ENCODE results near the gene MUC5B.

MUC5B gene

DNA sequence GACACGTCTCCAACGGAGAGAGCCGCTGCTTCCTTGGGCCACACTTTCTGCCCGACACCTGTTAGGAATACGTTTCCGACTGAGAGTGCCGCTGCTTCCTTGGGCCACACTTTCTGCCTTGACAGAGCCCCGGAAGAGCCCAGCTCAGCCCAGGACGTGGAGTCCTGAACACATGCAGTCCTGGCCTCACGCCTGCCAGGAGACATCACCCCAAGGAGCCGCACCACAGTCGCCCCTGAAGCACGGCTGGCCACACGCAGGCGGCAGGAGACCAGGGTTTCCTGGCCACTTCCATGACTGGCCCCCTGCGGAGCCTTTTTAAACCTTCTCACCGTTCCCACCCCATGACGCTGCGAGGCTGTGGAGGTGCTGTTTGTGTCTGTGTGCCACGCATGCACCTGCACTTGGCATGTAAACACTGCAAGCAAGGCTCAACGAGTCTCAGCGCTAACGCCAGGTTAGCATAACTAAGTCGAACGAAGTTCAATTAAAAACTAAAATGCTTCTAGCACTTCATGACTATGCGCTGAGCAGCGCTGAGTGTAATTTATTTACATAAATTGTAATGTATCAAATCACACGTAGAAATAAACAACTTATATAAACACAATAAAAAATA lies 77.8 kb downstream of the MUC5B start:
- no peak for DNase-seq (ENCODE audit: low spot score)

DNA sequence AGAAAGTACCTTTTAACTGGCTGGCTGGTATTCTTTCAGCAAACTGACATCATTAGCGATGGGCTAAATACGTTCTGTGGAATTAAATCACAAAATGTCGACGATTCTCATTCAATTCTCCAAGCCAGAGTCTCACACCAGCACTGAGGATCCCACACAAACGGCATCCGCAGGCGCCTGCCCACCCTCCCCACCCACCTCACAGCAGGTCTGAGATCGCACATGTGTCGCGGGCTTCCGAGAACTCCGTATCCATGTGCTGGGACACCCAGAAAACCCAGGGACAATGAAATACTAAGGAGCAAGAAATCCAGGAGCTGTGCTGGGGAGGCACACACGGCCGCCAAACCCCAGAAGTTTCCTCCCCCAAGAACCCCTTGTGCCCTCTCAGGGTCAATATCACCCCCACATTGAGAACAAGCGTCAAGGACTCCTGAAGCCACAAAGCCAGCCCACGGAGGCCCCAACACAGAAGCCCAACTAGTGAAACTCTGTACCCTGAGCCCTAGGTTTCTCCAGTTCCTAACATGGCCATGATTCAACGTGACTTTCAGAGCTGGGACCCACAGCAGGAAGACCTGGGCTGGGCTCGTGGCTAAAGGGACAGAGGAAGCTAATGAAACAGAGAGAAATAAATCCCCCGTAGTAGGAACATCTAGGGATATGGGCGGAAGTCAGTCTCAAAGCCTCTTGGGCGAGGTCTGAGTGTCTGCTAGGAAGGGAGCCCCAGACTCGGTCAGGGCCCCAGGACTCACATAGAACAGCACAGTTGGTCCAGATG lies 78.5 kb downstream of the MUC5B start:
- no peak for DNase-seq (ENCODE audit: low spot score)

DNA sequence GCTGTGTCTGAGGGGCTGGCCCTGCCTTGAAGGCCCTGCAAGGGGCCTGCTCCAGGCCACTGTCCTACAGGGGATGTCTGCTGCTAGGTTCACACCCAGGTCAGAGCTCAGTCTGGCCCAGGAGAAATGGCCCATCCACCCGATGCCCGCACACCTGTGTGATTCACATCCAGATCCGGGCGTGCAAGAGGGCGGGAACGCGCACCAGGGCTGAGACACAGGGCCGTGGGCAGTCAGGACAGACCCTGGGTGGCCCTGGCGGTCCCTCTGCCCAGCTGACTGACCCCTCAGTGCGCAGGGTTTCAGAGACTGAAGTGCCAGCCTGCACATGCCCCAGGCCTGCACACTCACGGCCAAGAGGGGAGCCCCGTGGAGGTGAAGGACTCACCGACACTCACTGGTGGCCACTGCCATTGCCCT lies 79.2 kb downstream of the MUC5B start:
- no peak for DNase-seq (ENCODE audit: low spot score)

DNA sequence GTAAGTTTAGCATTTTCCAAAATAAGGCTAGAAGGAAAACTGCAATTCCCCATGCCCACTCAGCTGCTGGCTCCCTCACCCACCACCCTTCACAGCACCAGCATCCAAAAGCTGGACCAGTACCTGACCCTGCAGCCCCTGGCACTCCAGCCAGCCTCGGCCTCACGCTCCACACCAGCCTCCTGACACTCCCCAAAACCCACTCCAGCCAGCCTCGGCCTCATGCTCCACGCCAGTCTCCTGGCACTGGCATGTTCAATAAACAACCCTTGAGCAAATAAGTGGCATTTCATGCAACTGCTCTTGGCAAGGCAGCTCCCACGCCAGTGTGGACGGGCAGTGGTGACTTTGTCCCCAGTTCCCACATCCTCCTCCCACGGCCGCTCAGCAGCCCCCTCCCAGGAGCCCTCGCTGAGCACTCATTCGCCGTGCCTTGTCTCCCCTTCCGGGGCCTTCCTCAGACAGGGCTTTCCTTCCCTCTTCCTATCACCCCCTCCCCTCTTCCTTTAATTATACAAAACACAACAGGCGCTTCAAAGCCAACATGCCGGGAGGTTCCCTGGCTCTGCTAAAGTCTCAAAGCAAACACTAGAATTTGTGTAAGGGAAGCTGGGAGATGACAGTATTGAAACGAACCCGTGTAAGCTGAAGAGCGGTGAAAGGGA lies 79.7 kb downstream of the MUC5B start:
- DNase-seq (ENCODE audit: low spot score), result no peak

DNA sequence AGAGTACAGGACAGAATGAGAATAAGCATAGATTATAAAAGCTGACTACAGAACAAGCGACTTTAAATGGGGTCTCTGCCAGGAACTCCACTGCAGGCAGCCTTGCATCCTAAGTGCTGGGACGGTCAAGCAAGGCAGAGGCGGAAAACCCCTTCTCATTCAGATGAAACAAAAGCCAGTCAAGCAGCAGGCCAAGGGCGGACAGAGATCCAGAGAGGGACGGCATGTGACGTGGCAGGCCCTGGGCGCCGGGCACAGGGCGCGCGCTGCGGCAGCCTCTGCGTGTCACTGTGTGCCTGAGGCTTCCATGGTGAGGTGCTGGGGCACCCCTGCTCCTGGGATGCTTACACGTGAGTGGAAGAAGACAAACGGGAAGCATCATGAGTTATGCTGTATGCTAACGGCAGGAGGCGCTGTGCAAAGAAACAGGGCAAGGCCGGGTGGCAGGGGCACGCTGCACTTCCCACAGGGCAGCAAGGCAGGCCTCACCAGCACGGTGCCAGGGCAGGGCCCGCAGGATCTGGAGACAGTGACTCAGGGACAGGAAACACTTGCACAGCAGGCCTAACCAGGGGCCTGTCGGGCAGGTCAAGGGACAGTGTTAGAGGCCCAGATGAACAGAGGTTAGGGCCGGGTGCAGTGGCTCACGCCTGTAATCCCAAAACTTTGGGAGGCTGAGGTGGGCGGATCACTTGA lies 80.4 kb downstream of the MUC5B start:
- DNase-seq (ENCODE audit: low spot score), result no peak

DNA sequence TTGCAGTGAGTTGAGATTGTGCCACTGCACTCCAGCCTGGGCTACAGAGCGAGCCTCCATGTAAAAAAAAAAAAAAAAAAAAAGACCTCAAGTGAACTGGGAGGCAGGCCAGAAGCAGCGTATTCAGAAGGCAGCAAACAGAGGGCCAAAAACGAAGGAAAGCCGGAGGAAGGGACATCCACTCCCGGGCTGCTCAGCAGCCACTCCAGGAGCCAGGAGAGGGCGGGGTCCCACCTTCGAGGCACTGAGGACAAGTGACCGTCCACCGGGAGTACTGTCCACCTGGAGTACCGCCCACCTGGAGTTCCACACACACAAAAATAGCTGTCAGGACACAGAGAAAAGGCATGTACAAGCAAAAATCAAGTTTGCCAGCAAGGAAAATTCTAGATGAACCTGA lies 81.1 kb downstream of the MUC5B start:
- DNase-seq (ENCODE audit: low spot score), result no peak

DNA sequence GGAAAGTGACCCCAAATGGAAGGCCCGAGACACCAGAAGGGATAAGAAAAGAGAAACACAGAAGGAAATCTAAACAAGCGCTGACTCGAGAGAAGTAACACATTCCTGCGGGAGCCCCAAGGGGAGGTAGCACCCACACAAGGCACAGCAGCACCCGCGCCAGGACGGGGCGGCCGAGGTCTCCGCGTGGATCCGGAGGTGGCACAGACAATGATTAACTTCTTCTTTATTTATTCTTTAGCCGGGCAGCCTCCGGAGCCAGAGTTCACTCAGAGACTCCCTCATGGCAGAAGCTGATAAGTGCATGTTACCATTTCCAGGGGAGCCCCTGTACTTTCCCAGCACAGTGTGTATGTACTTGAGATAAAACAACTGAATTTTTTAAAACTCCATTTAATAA lies 81.5 kb downstream of the MUC5B start:
- DNase-seq (ENCODE audit: low spot score), result no peak

DNA sequence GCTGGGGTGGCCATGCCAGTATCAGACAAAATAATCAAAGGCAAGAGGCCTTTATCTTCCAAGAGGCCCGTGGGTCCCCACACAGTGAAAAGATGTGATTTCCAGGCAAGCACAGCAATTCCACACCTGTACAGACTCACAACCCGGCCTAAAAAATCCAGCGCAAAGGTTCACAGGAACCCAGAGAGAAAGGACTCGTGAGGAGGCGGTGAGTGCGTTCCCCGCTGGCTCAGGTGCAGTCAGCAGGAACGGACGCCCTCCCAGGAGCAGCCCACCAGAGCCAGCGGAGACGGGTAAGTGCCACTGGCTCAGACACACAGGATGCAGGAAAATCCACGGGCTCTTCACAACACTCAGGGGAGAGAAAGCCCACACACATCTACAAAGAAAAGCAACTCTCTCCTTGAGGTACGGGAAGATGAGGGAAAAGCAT lies 82.2 kb downstream of the MUC5B start:
- no peak for DNase-seq (ENCODE audit: low spot score)

DNA sequence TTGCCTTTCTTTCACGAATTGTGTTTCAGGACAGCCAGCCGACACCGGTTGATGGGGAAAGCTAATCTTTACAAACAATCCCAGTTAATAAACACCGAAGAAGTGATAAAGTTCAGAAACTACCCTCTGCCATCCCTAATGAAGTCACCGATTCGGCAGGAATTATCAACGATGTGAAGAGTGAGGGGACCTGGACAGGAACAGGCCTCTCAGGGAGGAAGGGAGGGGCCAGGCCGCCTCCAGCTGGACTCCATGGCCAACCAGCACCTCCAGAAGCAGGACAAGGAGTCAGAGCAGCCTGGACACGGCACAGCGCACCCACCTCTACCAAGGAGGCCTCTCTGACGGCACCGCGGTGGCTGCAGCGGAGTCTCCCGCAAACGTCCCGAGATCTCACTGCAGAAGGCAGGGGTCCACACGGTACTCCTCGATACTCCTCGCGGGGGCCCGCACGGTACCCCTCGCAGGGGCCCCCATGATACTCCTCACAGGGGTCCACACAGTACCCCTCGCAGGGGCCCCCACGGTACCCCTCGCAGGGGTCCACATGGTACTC lies 82.7 kb downstream of the MUC5B start:
- DNase-seq (ENCODE audit: low spot score), result no peak

DNA sequence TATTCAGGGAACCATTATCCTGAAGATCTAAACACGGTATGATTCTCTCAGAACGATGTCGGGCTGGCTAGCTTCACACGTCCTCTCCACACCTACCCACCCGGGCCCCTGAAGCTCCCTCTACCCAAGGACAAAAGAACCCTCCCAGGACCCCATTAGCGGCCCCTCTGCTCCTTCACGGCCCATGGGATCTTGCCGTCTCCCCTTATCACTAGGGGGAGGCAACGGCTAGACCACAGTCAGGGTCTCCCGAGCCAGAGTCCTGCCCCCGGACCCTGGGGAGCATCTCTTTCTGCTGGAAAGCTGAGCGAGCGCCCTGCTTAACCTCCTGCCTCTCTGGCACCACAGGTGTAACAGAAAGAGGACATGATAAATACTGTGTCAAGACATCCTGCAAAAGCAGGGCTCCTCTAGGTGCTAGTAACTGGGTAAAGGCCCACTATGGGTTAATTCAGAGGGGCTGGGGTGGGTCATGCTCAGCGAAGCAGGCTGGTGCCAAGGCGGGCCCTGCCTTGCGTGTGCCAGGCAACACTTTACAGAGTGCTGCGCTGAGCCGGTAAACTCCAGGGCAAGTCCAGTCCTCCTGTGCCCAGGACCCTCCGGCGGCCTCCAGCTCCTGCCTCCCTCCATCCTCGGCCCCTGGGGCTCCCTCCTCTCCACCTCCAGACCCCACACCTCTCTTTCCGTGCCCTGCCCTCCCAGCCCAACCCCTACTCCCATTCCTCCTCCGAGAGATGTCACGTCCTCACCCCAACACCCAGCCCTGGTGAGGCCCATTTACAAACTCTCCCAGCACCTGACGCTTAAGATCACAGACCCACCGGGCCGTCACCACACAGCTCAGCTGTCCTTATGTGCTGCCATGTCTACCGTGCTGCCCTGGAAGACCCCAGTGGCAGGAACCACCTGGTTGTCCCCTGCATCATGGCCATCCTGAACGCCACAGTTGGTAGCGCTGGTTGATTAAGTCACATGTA lies 83.6 kb downstream of the MUC5B start:
- no peak for DNase-seq (ENCODE audit: low spot score)

DNA sequence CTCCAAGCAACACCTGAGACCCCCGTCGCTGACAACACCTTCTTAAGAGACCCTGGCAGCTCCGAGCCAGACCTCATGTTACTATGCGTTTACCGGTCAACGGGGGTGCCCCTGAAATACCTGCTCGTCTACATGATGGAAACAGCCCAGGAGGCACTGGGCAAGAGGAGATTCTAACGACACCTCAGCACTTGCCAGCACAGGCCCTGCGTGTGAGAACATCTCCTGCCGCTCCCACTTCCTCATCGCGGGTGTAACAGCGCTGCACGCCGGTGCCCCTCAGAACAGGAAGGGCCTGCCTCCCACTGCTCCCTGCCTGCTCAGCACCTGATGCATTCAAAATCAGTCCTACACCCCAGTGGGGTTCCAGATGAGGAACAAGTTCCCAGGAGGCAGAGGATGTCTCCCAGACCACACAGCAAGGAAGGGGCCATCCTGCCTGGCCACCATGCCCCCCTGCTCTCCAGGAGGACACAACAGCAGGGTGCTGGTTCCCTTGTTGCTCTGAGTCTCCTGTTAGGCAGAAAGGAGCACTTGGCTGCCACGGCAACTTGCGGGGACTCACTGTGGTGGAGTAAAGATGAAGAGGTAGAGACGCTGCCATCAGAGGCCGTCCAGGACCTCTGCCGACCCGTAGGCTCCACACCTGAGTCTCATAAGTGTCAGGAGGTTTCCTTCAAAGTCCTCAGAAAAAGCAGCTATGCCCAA lies 84.5 kb downstream of the MUC5B start:
- DNase-seq (ENCODE audit: low spot score), result no peak

DNA sequence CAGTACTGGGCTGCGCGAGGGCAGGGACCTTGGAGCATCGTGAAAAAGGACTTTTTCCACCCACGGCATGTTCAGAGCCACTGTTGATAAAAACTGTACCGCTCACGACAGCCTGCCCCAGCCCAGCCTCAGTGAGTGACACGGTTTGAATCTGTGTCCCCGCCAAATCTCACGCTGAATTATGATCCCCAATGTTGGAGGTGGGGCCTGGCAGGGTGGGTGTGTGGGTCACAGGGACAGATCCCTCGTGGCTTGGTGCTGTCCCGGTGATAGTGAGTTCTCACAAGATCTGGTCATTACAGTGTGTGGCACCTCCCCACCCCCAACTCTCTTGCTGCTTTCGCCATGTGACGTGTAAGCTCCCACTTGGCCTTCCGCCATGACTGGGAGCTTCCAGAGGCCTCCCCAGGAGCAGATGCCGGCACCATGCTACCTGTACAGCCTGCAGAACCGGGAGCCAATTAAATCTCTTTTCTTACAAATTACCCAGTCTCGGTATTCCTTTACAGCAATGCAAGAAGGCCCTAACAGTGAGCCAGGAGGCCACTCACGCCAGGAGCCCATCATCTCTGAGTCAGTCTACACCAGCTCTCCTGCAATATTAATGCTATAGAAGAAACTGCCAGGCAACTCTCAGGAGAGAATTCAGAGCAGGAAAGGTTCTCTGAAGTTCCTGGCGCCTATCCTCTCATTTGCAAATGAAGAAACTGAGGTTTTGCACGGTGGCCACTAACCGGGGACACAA lies 85.3 kb downstream of the MUC5B start:
- DNase-seq (ENCODE audit: low spot score), result peak; percentile 40

DNA sequence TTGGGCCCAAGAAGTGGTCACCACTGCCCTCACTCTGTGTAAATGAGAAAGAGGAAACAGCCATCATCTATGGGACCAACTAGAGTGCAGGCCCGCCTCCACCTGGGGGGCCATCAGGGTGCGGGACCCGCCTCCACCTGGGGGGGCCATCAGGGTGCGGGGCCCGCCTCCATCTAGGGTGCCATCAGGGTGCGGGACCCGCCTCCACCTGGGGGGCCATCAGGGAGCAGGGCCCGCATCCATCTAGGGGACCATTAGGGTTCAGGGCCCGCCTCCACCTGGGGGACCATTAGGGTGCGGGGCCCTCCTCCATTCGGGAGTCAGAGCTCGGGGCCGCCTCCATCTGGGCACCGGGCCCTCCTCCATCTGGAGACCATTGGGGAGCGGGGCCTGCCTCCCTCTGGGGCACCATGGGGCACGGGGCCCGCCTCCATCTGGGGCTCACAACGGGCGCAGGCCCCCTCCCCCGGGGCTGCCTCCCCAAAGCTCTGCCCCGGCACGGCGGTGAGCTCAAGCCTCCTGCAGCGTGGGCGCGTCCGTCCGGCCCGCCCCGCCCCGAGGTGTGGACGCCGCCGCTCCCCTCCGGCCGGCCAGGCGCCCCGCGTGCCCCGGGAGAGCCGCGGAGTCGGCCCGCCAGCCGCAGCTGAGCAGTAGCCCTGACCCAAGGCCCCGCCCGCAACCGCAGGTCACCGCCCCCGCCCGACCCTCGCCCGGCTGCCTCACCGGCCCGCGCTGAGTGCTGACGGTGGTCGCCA lies 86.1 kb downstream of the MUC5B start:
- DNase-seq (ENCODE audit: low spot score), result peak; percentile 81

DNA sequence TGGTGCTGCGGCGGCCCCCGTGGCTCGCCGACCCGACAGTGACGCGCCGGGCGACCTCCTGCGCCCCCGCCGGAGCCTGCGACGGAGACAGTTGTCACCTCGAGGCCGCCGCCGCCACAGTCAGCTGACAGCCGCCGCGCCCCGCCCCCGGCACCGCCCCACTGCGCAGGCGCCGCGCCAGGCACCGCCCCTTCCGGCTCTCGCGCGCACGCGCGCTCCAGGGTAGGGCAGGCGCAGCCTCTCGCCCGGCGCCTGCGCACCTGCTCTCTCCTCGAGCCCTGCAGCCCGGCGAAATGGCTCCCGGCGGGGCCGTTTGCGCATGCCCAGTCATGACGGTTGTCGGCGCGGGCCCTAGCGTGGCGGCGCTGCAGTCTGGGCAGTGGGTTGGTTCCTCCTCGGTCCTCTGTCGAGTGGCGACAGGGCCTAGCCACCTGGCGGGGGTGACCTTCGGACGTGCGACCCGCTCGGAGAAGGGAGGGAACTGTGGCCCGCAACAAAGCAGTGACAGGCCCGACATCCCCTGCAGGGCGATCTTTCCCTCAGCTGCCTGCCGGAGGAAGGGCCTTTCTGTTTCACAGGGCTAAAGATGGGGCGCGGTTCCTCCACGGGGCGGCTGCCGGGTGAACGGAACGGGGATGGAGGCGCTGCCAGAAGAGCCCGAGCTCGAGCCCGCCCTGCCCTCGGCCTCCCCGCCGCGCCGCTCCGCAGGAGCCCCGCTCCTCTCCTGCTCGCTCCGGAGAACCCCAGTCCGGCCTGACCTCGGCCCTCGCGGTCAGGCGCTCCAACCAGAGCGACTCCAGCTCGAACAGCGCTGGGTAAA lies 86.8 kb downstream of the MUC5B start, which contains the start of gene TOLLIP:
TOLLIP (minus strand) TSS at position 135 of the 820 bp plus-strand sequence; CDS start at position 1, 134 bp downstream.
- DNase-seq (ENCODE audit: low spot score), result peak; percentile 100

DNA sequence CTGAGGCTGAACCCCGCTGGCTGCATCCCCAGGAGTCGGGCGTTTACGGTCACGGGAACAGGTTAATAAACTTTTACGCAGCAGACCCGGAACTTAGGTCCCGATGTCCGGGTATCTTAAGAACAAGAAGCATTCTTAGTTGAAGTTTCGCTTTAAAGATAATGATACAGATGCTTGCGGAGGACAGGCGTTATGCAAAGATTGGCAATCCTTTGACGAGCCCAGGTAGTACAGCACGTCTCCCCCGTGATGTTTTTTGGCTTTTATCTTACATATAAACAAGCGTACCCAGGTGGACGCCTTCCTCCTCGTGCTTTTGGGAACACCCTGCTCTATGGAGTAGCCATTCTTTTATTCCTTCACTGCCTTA lies 87.4 kb downstream of the MUC5B start:
- DNase-seq (ENCODE audit: low spot score), result no peak

DNA sequence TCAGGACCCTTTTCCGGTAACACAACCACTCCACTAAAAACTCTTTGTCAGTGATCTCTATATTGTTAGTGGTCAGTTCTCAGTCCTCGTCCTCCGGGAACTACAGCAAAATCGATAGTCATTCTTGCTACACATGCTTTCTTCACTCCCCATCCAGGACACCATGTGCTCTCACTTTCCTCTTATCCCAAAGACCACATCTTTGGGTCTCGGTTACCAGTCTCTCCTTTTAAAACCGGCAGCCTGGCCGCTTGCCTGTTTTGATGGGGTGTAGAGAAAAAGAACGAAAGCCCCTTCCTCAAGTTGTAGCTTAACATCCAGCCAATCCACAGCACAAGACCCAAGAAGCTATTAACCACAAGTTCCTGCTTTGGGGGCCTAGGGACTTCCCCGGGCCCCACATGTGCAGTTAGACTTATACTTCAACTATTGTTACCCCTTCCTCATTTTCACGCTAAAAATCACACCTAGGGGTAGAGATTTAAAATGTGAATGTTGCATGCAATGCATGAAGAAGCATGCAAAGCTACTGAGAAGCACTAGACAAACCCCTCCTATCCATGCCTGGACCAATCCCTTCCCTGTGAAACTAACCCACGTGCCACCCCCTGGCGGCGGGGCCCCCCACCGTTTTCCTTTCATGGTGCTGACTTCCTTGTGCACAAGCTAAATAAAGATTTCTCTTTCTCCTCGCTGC lies 88.1 kb downstream of the MUC5B start:
- DNase-seq (ENCODE audit: low spot score), result no peak
